Fibroblast of villous mesenchyme (primary cell): ENCODE measurements around the gene EZH1. TPM values are rescaled to one million over a fixed set of nuclear protein-coding genes. Genes with fewer than 3 reads are reported as not detected.

Experiments used
- DNase-seq: peaks from one replicate; pipeline ENCODE4 v3.0.0-alpha.2; 2010; ENCODE audit warnings: low read depth
- H3K4me3 ChIP-seq: 2 replicates; pipeline ENCODE4 v1.5.1; 2011; ENCODE audit warnings: low read depth, mild to moderate bottlenecking, low read length
- CTCF ChIP-seq: IDR thresholded peaks from 2 replicates; pipeline ENCODE4 v1.5.1; 2012; ENCODE audit warnings: low read depth, mild to moderate bottlenecking, low read length; ENCODE audit not compliant: insufficient read depth
- total RNA-seq: library from RNA; depleted of rRNA; stranded (reverse); fragments of >200 nt; gene quantifications from 2 replicates; pipeline ENCODE4 v1.2.3, GENCODE V29; 2012

EZH1 gene
- total RNA-seq, 1 donor = 22.0 TPM

- DNase-seq = no peak
- no peak for TF ChIP-seq CTCF
- H3K4me3 ChIP-seq = no peak overlapping the region
Observed at GRCh38 chr17:42700586-42701289, 44.1 kb downstream of the EZH1 start.

- H3K4me3 ChIP-seq = no peak overlapping the region
Observed at GRCh38 chr17:42699415-42699740, 45.5 kb downstream of the EZH1 start.

DNA sequence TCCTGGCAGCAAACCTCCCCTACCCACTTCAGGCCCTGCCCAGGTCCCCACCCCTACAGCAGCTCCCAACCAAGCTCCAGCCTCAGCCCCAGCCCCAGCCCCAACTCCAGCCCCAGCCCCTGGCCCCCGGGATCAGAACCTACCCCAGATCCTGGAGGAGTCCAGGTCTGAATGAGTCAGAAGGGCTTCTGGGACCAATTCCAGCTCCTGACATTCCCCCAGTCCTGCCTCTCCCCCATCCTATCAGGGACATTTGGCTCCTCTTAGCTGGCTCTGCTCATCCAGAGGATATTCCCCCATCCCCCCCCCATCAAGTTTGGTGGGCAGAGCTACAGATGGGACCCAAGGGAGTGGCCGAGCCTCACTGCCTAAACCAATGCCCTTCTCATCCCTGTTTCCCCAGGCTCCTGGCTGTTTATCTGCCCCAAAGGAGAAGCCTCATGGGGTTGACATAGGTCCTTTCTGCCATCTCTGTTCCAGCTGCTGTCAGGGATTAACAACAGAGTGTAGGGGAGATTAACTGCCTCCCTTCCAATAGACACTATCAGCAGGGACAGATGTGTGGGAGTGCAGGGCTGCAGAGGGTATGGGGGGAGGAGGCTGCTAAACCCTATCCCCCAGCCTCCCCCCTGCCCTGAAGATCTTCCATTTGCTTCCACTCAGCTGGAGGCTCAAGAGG lies 46.0 kb downstream of the EZH1 start:
- DNase-seq = peak; percentile 75

More at GRCh38 chr17:42699415-42699740, 45.5 kb downstream of the EZH1 start:
- DNase-seq = no peak
- TF ChIP-seq CTCF = no peak

GRCh38 chr17:42697108-42697811 lies 47.6 kb downstream of the EZH1 start:
- H3K4me3 ChIP-seq = no peak overlapping the region
- TF ChIP-seq CTCF = no peak
- DNase-seq = no peak

More for the DNA sequence above, 46.0 kb downstream of the EZH1 start:
- TF ChIP-seq CTCF = no peak
- no peak overlapping the region for H3K4me3 ChIP-seq

- no peak overlapping the region for H3K4me3 ChIP-seq
- no peak for DNase-seq
- TF ChIP-seq CTCF = no peak
Observed at GRCh38 chr17:42695500-42695899, 49.3 kb downstream of the EZH1 start.

GRCh38 chr17:42694524-42694923 lies 50.3 kb downstream of the EZH1 start:
- H3K4me3 ChIP-seq = no peak overlapping the region
- no peak for DNase-seq
- TF ChIP-seq CTCF = no peak
